Esophagus squamous epithelium (tissue), 5 donors: ENCODE measurements around the gene CFAP74. TPM values are rescaled to one million over a fixed set of nuclear protein-coding genes. Genes with fewer than 3 reads are reported as not detected.

Experiments used
- DNase-seq: peaks from one replicate; lab custom pipeline; 2025; lab: John Stamatoyannopoulos, UW
- H3K27ac ChIP-seq, 4 donors: fragments of 200-600 bp; sonication (generic); one replicate each; pipeline ENCODE4 v1.5.1; 2016 to 2019; ENCODE audit warnings: mild to moderate bottlenecking in 1 of 4
- H3K27me3 ChIP-seq, 4 donors: fragments of 200-600 bp; sonication (generic); 1 replicate in 3 of 4; 2 replicates in 1 of 4; pipeline versions ENCODE4 v1.5.1 to v1.6.0; 2017 to 2021; ENCODE audit warnings: antibody characterized with exemption in 1 of 4
- H3K36me3 ChIP-seq, 3 donors: fragments of 200-600 bp; sonication (generic); one replicate each; pipeline ENCODE4 v1.5.1; 2016 to 2019
- H3K4me1 ChIP-seq, 3 donors: fragments of 200-600 bp; sonication (generic); one replicate each; pipeline ENCODE4 v1.5.1; 2017 to 2019
- H3K4me3 ChIP-seq, 4 donors: fragments of 200-600 bp; sonication (generic); 1 replicate in 3 of 4; 2 replicates in 1 of 4; pipeline ENCODE4 v1.5.1; 2016 to 2019; ENCODE audit warnings: mild to moderate bottlenecking in 2 of 4, moderate library complexity in 1 of 4
- H3K9me3 ChIP-seq, 3 donors: fragments of 200-600 bp; sonication (generic); one replicate each; pipeline ENCODE4 v1.5.1; 2016 to 2019
- CTCF ChIP-seq, 6 experiments: fragments of 450-650 bp in 4 of 6; fragments of 200-600 bp in 2 of 6; sonication (generic) in 2 of 6; IDR thresholded peaks; one replicate each; pipeline ENCODE4 v1.5.1; 2016 to 2019; ENCODE audit warnings: antibody characterized with exemption in 6 of 6, mild to moderate bottlenecking in 4 of 6, moderate library complexity in 4 of 6
- POLR2A ChIP-seq, 4 donors: fragments of 450-650 bp; IDR thresholded peaks; one replicate each; pipeline ENCODE4 v1.6.1; 2017; ENCODE audit warnings: antibody characterized with exemption in 4 of 4, mild to moderate bottlenecking in 4 of 4, moderate library complexity in 3 of 4
- WGBS, 2 donors: methylation state at CpG; one replicate each; pipeline ENCODE4 v1.1.5; 2018; 5-methylcytosine and 5-hydroxymethylcytosine counted together
- intact Hi-C: fragments of 100-400 bp; cut with DNase I; formaldehyde crosslinking; loops from one replicate; pipeline ENCODE4 v1.15.0; 2022
- total RNA-seq, 4 donors: library from RNA; depleted of rRNA; stranded (reverse); fragments of >200 nt; gene quantifications; one replicate each; pipeline ENCODE4 v1.1.0, GENCODE V29; 2016
- donor health status: DM: yes; HTN: yes; CAD: no.

The CFAP74 gene
- total RNA-seq, 4 donors from 2014 or later = not detected

GRCh38 chr1:1883092-1883873 lies 120.3 kb downstream of the CFAP74 start:
- WGBS, 2 donors = 41 to 46% methylated on average over 4 of the region's 4 CpGs
- no peak overlapping the region for H3K27ac ChIP-seq

GRCh38 chr1:1881727-1882126 lies 121.9 kb downstream of the CFAP74 start:
- 74 to 93% methylated on average over 4 to 6 of the region's 6 CpGs for WGBS, 2 donors
- intact Hi-C loops = no loop called here
- H3K9me3 ChIP-seq = no peaks in the 10 kb centered on the region
- no peaks in the 10 kb centered on the region for H3K27me3 ChIP-seq
- peaks cover 0 to 25% (median 0%) of the 10 kb centered on the region in 3 donors for H3K36me3 ChIP-seq
- peaks cover 21 to 94% (median 40%) of the 10 kb centered on the region in 3 donors for H3K4me1 ChIP-seq
- no peak for DNase-seq
- TF ChIP-seq POLR2A (IDR thresholded peaks at IDR 0.05) (no peak), CTCF (IDR thresholded peaks at IDR 0.05) (no peak)
- H3K27ac ChIP-seq = no peak overlapping the region
- H3K4me3 ChIP-seq = no peak overlapping the region

More at GRCh38 chr1:1883092-1883873, 120.3 kb downstream of the CFAP74 start:
- Histone ChIP-seq H3K9me3 (no peaks in the 10 kb centered on the region), H3K27me3 (no peaks in the 10 kb centered on the region), H3K4me1 (peaks cover 23 to 94% (median 54%) of the 10 kb centered on the region in 3 donors), H3K36me3 (peaks cover 0 to 23% (median 0%) of the 10 kb centered on the region in 3 donors), H3K4me3 (no peak overlapping the region)
- DNase-seq = no peak
- no peak for TF ChIP-seq POLR2A (IDR thresholded peaks at IDR 0.05)
- no peak for TF ChIP-seq CTCF (IDR thresholded peaks at IDR 0.05)
- intact Hi-C loops = no loop called here

- WGBS, 2 donors = 67 to 74% methylated on average over 10 to 12 of the region's 13 CpGs
- intact Hi-C loops = no loop called here
- Histone ChIP-seq H3K4me3 (no peak overlapping the region), H3K9me3 (no peaks in the 10 kb centered on the region), H3K4me1 (peaks cover 21 to 94% (median 39%) of the 10 kb centered on the region in 3 donors), H3K27me3 (no peaks in the 10 kb centered on the region), H3K36me3 (peaks cover 0 to 35% (median 0%) of the 10 kb centered on the region in 3 donors), H3K27ac (no peak overlapping the region)
- TF ChIP-seq POLR2A (IDR thresholded peaks at IDR 0.05) = no peak
- TF ChIP-seq CTCF (IDR thresholded peaks at IDR 0.05) = no peak
- no peak for DNase-seq
These were observed 122.8 kb downstream of the CFAP74 start for GRCh38 chr1:1880617-1881312.

- H3K9me3 ChIP-seq = no peaks in the 10 kb centered on the region
- no peak for DNase-seq
- no peaks in the 10 kb centered on the region for H3K27me3 ChIP-seq
- H3K27ac ChIP-seq = no peak overlapping the region
- 95 to 100% methylated on average over 5 of the region's 5 CpGs for WGBS, 2 donors
- peaks cover 0 to 41% (median 4%) of the 10 kb centered on the region in 3 donors for H3K36me3 ChIP-seq
- TF ChIP-seq CTCF (IDR thresholded peaks at IDR 0.05) = no peak
- peaks cover 21 to 97% (median 38%) of the 10 kb centered on the region in 3 donors for H3K4me1 ChIP-seq
- no peak overlapping the region for H3K4me3 ChIP-seq
- intact Hi-C loops = no loop called here
These were observed 123.6 kb downstream of the CFAP74 start for GRCh38 chr1:1879942-1880341.
